GM23338 (cell line): ENCODE measurements around the gene GRAMD4. TPM values are rescaled to one million over a fixed set of nuclear protein-coding genes. Genes with fewer than 3 reads are reported as not detected.

Experiments used
- ATAC-seq: fragments of 200-7000 bp; cut with Tn5 transposase; 3 replicates; pipeline ENCODE4 v1.9.1; 2020
- DNase-seq: peaks from one replicate; pipeline ENCODE4 v3.0.0-alpha.2; 2015; ENCODE audit warnings: low spot score
- H2AFZ ChIP-seq: fragments of 200-600 bp; sonication (generic); 2 replicates; pipeline ENCODE4 v1.8.0; 2016; ENCODE audit warnings: antibody characterized with exemption, mild to moderate bottlenecking, moderate library complexity
- H3F3A ChIP-seq: fragments of 200-600 bp; sonication (generic); replicated peaks from 2 replicates; pipeline ENCODE4 v1.8.0; 2017; ENCODE audit warnings: antibody characterized with exemption, mixed run types, low read depth
- H3K27ac ChIP-seq: fragments of 200-600 bp; sonication (generic); 2 replicates; pipeline ENCODE4 v1.6.1; 2016; ENCODE audit warnings: low read depth
- H3K27me3 ChIP-seq: fragments of 200-600 bp; sonication (generic); 2 replicates; pipeline ENCODE4 v1.8.0; 2016; ENCODE audit warnings: mild to moderate bottlenecking, mixed run types, moderate library complexity; ENCODE audit not compliant: insufficient read depth
- H3K36me3 ChIP-seq: fragments of 200-600 bp; sonication (generic); 2 replicates; pipeline ENCODE4 v1.8.0; 2016; ENCODE audit warnings: mild to moderate bottlenecking; ENCODE audit not compliant: insufficient read depth
- H3K4me1 ChIP-seq: fragments of 200-600 bp; sonication (generic); 2 replicates; pipeline ENCODE4 v1.8.0; 2016; ENCODE audit warnings: mild to moderate bottlenecking, moderate library complexity; ENCODE audit not compliant: insufficient read depth
- H3K4me2 ChIP-seq: fragments of 200-600 bp; sonication (generic); 2 replicates; pipeline ENCODE4 v1.7.1; 2017; ENCODE audit warnings: mixed run types
- H3K4me3 ChIP-seq: fragments of 200-600 bp; sonication (generic); 2 replicates; pipeline ENCODE4 v1.6.1; 2016; ENCODE audit warnings: mixed run types
- H3K79me2 ChIP-seq: fragments of 200-600 bp; sonication (generic); replicated peaks from 2 replicates; pipeline ENCODE4 v1.8.0; 2017; ENCODE audit warnings: mild to moderate bottlenecking; ENCODE audit not compliant: insufficient read depth
- H3K9me2 ChIP-seq: fragments of 200-600 bp; sonication (generic); 2 replicates; pipeline ENCODE4 v1.8.0; 2017; ENCODE audit not compliant: insufficient read depth
- H4K20me1 ChIP-seq: fragments of 200-600 bp; sonication (generic); replicated peaks from 2 replicates; pipeline ENCODE4 v1.8.0; 2017; ENCODE audit warnings: mild to moderate bottlenecking; ENCODE audit not compliant: insufficient read depth
- H3K27ac Mint-ChIP-seq: 2 replicates; pipeline ENCODE4 v1.8.0; 2020; ENCODE audit warnings: inconsistent platforms, mild to moderate bottlenecking, moderate library complexity, mixed read lengths
- H3K27me3 Mint-ChIP-seq: 3 replicates; pipeline ENCODE4 v1.8.0; 2022; ENCODE audit warnings: low read depth, mild to moderate bottlenecking, moderate library complexity, mixed read lengths, inconsistent platforms; ENCODE audit not compliant: insufficient read depth, poor library complexity
- H3K36me3 Mint-ChIP-seq: 3 replicates; pipeline ENCODE4 v1.8.0; 2021; ENCODE audit warnings: low read depth, mild to moderate bottlenecking, inconsistent platforms, moderate library complexity, mixed read lengths
- H3K4me1 Mint-ChIP-seq: 3 replicates; pipeline ENCODE4 v1.8.0; 2020; ENCODE audit warnings: mild to moderate bottlenecking, inconsistent platforms, mixed read lengths
- H3K4me3 Mint-ChIP-seq: 3 replicates; pipeline ENCODE4 v1.8.0; 2021; ENCODE audit warnings: moderate library complexity, mild to moderate bottlenecking, inconsistent platforms, mixed read lengths
- H3K9me3 Mint-ChIP-seq: 3 replicates; pipeline ENCODE4 v1.8.0; 2020; ENCODE audit warnings: moderate library complexity, mild to moderate bottlenecking, inconsistent platforms, mixed read lengths
- CREB1 ChIP-seq: fragments of 250-450 bp; sonication (Bioruptor Pico); IDR thresholded peaks from 2 replicates; pipeline ENCODE4 v1.5.0; 2020; ENCODE audit warnings: low read depth, mild to moderate bottlenecking, moderate library complexity
- JUNB ChIP-seq: IDR thresholded peaks from one replicate; pipeline ENCODE4 v1.6.1; 2016; ENCODE audit warnings: antibody characterized with exemption; ENCODE audit not compliant: unreplicated experiment
- STAT1 ChIP-seq: IDR thresholded peaks from one replicate; pipeline ENCODE4 v1.6.1; 2016; ENCODE audit warnings: antibody characterized with exemption; ENCODE audit not compliant: unreplicated experiment
- ZNF114 ChIP-seq: fragments of 250-450 bp; sonication (Bioruptor Pico); IDR thresholded peaks from 2 replicates; pipeline ENCODE4 v1.5.0; 2020; ENCODE audit warnings: mild to moderate bottlenecking, moderate library complexity
- ZNF331 ChIP-seq: fragments of 250-450 bp; sonication (Bioruptor Pico); IDR thresholded peaks from 2 replicates; pipeline ENCODE4 v1.5.0; 2020; ENCODE audit warnings: low read depth, mild to moderate bottlenecking, moderate library complexity
- polyA plus RNA-seq: library from polyadenylated mRNA; unstranded; fragments of >200 nt; fragmentation: Nextera tagmentation; extraction: Ambion mirVana; gene quantifications from 2 replicates; pipeline ENCODE4 v1.2.1, GENCODE V29; 2016
- total RNA-seq: library from RNA; depleted of rRNA; stranded (reverse); fragments of >200 nt; shearing (Covaris generic); gene quantifications from 2 replicates; pipeline ENCODE4 v1.2.3, GENCODE V29; 2014
- TF ChIP-seq, protein P1 (sequence below): fragments of 250-450 bp; sonication (Bioruptor Pico); IDR thresholded peaks from 2 replicates; pipeline ENCODE4 v1.5.0; 2020; ENCODE audit warnings: mild to moderate bottlenecking, moderate library complexity
- TF ChIP-seq, protein P2 (sequence below): IDR thresholded peaks from 2 replicates; pipeline ENCODE4 v1.6.1; 2016; ENCODE audit warnings: antibody characterized with exemption

Gene GRAMD4
- total and polyA plus RNA-seq, 2 experiments from 2014 or later: 2.7 to 81.8 TPM

DNA sequence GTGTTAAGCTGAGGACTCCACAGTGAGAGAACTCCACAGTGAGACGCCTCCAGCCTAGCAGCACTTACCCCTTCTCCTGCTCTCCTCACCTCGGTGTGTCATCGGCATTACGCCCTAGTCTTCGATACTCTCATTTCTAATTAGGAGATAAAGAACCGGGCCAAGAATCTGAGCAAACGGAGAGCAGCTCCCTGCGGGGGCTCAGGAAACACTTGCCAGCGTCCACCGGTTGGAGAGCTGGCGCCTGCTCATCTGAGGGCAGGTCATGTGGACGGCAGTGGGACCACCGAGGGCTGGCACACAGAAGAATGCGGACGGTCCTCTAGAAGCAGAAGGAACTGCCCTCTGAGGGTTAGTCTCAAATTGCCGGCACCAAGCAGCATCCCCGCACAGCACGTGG, 104.9 kb downstream of the GRAMD4 start (continued):
- TF ChIP-seq, protein P1, sequence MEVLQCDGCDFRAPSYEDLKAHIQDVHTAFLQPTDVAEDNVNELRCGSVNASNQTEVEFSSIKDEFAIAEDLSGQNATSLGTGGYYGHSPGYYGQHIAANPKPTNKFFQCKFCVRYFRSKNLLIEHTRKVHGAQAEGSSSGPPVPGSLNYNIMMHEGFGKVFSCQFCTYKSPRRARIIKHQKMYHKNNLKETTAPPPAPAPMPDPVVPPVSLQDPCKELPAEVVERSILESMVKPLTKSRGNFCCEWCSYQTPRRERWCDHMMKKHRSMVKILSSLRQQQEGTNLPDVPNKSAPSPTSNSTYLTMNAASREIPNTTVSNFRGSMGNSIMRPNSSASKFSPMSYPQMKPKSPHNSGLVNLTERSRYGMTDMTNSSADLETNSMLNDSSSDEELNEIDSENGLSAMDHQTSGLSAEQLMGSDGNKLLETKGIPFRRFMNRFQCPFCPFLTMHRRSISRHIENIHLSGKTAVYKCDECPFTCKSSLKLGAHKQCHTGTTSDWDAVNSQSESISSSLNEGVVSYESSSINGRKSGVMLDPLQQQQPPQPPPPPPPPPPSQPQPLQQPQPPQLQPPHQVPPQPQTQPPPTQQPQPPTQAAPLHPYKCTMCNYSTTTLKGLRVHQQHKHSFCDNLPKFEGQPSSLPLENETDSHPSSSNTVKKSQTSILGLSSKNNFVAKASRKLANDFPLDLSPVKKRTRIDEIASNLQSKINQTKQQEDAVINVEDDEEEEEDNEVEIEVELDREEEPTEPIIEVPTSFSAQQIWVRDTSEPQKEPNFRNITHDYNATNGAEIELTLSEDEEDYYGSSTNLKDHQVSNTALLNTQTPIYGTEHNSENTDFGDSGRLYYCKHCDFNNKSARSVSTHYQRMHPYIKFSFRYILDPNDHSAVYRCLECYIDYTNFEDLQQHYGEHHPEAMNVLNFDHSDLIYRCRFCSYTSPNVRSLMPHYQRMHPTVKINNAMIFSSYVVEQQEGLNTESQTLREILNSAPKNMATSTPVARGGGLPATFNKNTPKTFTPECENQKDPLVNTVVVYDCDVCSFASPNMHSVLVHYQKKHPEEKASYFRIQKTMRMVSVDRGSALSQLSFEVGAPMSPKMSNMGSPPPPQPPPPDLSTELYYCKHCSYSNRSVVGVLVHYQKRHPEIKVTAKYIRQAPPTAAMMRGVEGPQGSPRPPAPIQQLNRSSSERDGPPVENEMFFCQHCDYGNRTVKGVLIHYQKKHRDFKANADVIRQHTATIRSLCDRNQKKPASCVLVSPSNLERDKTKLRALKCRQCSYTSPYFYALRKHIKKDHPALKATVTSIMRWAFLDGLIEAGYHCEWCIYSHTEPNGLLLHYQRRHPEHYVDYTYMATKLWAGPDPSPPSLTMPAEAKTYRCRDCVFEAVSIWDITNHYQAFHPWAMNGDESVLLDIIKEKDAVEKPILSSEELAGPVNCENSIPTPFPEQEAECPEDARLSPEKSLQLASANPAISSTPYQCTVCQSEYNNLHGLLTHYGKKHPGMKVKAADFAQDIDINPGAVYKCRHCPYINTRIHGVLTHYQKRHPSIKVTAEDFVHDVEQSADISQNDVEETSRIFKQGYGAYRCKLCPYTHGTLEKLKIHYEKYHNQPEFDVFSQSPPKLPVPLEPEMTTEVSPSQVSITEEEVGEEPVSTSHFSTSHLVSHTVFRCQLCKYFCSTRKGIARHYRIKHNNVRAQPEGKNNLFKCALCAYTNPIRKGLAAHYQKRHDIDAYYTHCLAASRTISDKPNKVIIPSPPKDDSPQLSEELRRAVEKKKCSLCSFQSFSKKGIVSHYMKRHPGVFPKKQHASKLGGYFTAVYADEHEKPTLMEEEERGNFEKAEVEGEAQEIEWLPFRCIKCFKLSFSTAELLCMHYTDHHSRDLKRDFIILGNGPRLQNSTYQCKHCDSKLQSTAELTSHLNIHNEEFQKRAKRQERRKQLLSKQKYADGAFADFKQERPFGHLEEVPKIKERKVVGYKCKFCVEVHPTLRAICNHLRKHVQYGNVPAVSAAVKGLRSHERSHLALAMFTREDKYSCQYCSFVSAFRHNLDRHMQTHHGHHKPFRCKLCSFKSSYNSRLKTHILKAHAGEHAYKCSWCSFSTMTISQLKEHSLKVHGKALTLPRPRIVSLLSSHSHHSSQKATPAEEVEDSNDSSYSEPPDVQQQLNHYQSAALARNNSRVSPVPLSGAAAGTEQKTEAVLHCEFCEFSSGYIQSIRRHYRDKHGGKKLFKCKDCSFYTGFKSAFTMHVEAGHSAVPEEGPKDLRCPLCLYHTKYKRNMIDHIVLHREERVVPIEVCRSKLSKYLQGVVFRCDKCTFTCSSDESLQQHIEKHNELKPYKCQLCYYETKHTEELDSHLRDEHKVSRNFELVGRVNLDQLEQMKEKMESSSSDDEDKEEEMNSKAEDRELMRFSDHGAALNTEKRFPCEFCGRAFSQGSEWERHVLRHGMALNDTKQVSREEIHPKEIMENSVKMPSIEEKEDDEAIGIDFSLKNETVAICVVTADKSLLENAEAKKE (CRISPR knock-in tag): no peak
- TF ChIP-seq STAT1 (no peak), ZNF331 (CRISPR knock-in tag) (no peak), JUNB (no peak), ZNF114 (CRISPR knock-in tag) (no peak)

DNA sequence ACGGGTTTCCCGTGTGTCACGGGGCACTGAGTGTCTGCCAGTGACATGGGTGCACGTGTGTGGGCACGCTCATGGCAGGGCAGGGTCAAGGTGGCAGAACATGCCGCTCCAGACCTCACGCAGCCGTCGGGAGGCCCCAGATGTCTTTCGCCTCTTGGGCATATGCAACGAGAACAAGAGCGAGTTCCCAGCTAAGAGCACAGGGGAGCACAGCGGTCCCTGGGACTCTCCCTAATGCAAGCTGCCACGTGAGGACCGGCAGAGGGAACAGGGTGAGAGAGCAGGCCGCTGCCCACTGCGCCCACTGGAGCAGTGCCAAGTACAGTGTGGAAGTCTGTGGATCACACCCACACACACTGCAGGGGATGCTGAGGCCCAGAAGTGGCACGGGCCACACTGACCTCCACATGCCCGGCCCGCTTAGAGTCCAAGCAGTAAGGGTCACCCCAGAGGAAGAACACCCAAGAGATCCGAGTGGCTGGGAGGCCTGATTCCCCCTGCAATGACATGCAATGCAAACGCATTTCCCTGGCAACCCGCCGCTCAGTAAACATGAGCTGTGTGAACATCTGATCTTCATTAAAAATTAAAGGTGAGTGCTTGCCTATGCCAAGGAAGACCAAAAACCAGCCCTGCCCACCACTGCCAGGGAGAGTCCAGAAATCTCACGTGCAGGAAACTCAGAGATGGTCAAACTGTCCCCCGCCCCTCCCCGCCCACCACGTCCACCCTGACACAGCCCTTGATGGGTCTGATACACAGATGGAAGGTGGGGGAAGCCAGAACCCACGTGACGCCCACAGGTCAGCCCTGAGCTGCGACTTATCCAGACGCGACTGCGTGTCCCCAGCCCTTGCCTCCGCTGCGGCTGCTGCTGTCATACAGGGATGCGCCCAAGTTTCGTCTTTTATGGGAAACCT, 106.1 kb downstream of the GRAMD4 start:
- Mint-ChIP-seq H3K27me3 (peaks cover 6% of the 10 kb centered on the region), H3K4me3 (no peak overlapping the region), H3K27ac (no peak overlapping the region), H3K36me3 (peaks cover 3% of the 10 kb centered on the region; the same call in 1 of the 3 replicates), H3K9me3 (no peaks in the 10 kb centered on the region), H3K4me1 (peaks cover 17% of the 10 kb centered on the region)
- no peak overlapping the region for H2AFZ ChIP-seq
- H3K9me2 ChIP-seq: no peaks in the 10 kb centered on the region
- ATAC-seq (no peak), DNase-seq (no peak)
- H4K20me1 ChIP-seq: peaks cover 6% of the 10 kb centered on the region
- H3K27me3 ChIP-seq: no peaks in the 10 kb centered on the region
- no peak overlapping the region for H3K4me3 ChIP-seq
- H3K27ac ChIP-seq: no peak overlapping the region
- no peak overlapping the region for H3K4me2 ChIP-seq
- peaks cover 36% of the 10 kb centered on the region for H3K79me2 ChIP-seq
- no peaks in the 10 kb centered on the region for H3K4me1 ChIP-seq
- no peaks in the 10 kb centered on the region for H3F3A ChIP-seq
- H3K36me3 ChIP-seq: no peaks in the 10 kb centered on the region
- TF ChIP-seq ZNF331 (CRISPR knock-in tag): no peak
- TF ChIP-seq, protein P1 (CRISPR knock-in tag): no peak
- no peak for TF ChIP-seq STAT1
- TF ChIP-seq, protein P2, sequence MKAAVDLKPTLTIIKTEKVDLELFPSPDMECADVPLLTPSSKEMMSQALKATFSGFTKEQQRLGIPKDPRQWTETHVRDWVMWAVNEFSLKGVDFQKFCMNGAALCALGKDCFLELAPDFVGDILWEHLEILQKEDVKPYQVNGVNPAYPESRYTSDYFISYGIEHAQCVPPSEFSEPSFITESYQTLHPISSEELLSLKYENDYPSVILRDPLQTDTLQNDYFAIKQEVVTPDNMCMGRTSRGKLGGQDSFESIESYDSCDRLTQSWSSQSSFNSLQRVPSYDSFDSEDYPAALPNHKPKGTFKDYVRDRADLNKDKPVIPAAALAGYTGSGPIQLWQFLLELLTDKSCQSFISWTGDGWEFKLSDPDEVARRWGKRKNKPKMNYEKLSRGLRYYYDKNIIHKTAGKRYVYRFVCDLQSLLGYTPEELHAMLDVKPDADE: no peak
- no peak for TF ChIP-seq CREB1 (CRISPR knock-in tag)
